Measurements from ENCODE around the gene FCSK. TPM values are rescaled to one million over a fixed set of nuclear protein-coding genes. Genes with fewer than 3 reads are reported as not detected.

The FCSK gene
- total and polyA plus RNA-seq, 2 of the 13 experiments (the other 11 are each of a cell fraction or from before 2014, with no cell fraction given): 9.1 to 19.2 TPM

DNA sequence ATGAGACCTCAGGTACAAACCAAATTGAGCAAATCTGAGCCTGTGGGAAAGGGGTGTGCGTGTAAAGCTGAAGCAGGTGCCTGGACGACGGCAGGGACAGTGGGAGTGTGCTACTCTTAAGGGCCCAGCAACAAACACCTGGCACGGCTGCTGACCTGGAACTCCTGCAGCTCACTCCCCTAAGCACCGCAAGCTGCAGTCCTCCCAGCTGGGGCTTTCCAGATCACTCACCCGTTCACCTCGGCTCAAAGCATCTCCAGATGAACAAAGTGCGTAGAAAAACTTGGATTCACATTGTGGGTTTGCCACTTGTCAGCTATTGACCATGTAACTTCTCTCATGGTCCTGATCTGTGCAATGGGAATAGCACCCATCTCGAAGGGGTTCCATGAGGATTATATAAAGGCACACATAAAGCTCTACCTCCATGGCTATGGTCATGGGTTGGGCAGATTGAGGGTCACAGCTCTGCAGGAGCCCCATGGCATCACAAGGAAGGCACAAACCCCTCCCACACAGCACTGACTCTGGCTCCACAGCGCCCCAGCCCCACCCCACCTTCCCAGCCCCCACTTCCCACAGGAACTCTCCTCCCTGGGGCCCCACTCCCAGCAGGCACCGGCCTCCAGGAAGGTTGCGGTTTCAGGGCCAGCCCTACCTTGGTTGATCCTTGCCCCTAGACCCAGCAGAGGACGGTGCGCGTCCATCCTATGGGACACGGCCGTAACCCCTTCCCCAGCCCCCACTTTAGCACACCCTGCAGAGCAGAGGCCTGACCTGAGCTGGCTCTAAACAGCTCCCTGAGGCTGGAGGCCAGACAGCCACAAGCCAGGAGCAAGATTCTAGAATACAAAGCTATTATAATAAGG is 37.4 kb upstream of the FCSK start (continued):
- TF ChIP-seq NONO (IDR thresholded peaks at IDR 0.05) (no peak), NONO (CRISPR knock-in tag; conservative IDR thresholded peaks at IDR 0.05) (peak; percentile 70), JDP2 (CRISPR knock-in tag; IDR thresholded peaks at IDR 0.05; ENCODE audit: borderline replicate concordance) (no peak), ZNF263 (CRISPR knock-in tag; IDR thresholded peaks at IDR 0.05) (peak; percentile 28; the same call in 1 of the 2 replicates), TBX2 (CRISPR knock-in tag; IDR thresholded peaks at IDR 0.05; ENCODE audit: borderline replicate concordance) (no peak; the same call in 1 of the 2 replicates), HIVEP1 (CRISPR knock-in tag; IDR thresholded peaks at IDR 0.05) (no peak), KMT2A (CRISPR knock-in tag; IDR thresholded peaks at IDR 0.05) (no peak), ZNF777 (CRISPR knock-in tag; IDR thresholded peaks at IDR 0.05) (no peak), ZFP62 (CRISPR knock-in tag; IDR thresholded peaks at IDR 0.05) (no peak), EZH2 (conservative IDR thresholded peaks at IDR 0.05; ENCODE audit: low read depth, low read length) (no peak), HOXA5 (CRISPR knock-in tag; IDR thresholded peaks at IDR 0.05) (no peak), ZNF891 (CRISPR knock-in tag; IDR thresholded peaks at IDR 0.05) (peak; percentile 48; the same call in 1 of the 2 replicates), STAG1 (CRISPR knock-in tag; IDR thresholded peaks at IDR 0.05) (peak; percentile 68), ATF7 (IDR thresholded peaks at IDR 0.05) (no peak), ATF7 (CRISPR knock-in tag; IDR thresholded peaks at IDR 0.05) (no peak), ZNF768 (CRISPR knock-in tag; IDR thresholded peaks at IDR 0.05) (no peak), NR2F6 (IDR thresholded peaks at IDR 0.05) (no peak), NR2F6 (CRISPR knock-in tag; IDR thresholded peaks at IDR 0.05) (peak; percentile 67; the same call in 1 of the 2 replicates), IKZF4 (CRISPR knock-in tag; IDR thresholded peaks at IDR 0.05; ENCODE audit: borderline replicate concordance, low read depth, not compliant biosample characterization) (no peak), WIZ (CRISPR knock-in tag; IDR thresholded peaks at IDR 0.05) (no peak), MED8 (CRISPR knock-in tag; IDR thresholded peaks at IDR 0.05; ENCODE audit: insufficient replicate concordance) (no peak), ETV6 (CRISPR knock-in tag; conservative IDR thresholded peaks at IDR 0.05) (no peak; the same call in 1 of the 2 replicates)
- TF ChIP-seq, protein P1, sequence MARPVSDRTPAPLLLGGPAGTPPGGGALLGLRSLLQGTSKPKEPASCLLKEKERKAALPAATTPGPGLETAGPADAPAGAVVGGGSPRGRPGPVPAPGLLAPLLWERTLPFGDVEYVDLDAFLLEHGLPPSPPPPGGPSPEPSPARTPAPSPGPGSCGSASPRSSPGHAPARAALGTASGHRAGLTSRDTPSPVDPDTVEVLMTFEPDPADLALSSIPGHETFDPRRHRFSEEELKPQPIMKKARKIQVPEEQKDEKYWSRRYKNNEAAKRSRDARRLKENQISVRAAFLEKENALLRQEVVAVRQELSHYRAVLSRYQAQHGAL (CRISPR knock-in tag; IDR thresholded peaks at IDR 0.05; ENCODE audit: not compliant biosample characterization): no peak
- TF ChIP-seq, protein P2, sequence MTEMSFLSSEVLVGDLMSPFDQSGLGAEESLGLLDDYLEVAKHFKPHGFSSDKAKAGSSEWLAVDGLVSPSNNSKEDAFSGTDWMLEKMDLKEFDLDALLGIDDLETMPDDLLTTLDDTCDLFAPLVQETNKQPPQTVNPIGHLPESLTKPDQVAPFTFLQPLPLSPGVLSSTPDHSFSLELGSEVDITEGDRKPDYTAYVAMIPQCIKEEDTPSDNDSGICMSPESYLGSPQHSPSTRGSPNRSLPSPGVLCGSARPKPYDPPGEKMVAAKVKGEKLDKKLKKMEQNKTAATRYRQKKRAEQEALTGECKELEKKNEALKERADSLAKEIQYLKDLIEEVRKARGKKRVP (CRISPR knock-in tag; IDR thresholded peaks at IDR 0.05): no peak
- TF ChIP-seq, protein P3, sequence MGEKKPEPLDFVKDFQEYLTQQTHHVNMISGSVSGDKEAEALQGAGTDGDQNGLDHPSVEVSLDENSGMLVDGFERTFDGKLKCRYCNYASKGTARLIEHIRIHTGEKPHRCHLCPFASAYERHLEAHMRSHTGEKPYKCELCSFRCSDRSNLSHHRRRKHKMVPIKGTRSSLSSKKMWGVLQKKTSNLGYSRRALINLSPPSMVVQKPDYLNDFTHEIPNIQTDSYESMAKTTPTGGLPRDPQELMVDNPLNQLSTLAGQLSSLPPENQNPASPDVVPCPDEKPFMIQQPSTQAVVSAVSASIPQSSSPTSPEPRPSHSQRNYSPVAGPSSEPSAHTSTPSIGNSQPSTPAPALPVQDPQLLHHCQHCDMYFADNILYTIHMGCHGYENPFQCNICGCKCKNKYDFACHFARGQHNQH (CRISPR knock-in tag; IDR thresholded peaks at IDR 0.05): no peak
- TF ChIP-seq, protein P4, sequence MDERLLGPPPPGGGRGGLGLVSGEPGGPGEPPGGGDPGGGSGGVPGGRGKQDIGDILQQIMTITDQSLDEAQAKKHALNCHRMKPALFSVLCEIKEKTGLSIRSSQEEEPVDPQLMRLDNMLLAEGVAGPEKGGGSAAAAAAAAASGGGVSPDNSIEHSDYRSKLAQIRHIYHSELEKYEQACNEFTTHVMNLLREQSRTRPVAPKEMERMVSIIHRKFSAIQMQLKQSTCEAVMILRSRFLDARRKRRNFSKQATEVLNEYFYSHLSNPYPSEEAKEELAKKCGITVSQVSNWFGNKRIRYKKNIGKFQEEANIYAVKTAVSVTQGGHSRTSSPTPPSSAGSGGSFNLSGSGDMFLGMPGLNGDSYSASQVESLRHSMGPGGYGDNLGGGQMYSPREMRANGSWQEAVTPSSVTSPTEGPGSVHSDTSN (CRISPR knock-in tag; IDR thresholded peaks at IDR 0.05): no peak
- TF ChIP-seq, protein P5, sequence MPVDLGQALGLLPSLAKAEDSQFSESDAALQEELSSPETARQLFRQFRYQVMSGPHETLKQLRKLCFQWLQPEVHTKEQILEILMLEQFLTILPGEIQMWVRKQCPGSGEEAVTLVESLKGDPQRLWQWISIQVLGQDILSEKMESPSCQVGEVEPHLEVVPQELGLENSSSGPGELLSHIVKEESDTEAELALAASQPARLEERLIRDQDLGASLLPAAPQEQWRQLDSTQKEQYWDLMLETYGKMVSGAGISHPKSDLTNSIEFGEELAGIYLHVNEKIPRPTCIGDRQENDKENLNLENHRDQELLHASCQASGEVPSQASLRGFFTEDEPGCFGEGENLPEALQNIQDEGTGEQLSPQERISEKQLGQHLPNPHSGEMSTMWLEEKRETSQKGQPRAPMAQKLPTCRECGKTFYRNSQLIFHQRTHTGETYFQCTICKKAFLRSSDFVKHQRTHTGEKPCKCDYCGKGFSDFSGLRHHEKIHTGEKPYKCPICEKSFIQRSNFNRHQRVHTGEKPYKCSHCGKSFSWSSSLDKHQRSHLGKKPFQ (CRISPR knock-in tag; IDR thresholded peaks at IDR 0.05; ENCODE audit: insufficient replicate concordance): no peak

Measured in HepG2 (cell line).